Endothelial cell of umbilical vein (primary cell): ENCODE results near the gene KCNJ5. TPM values are rescaled to one million over a fixed set of nuclear protein-coding genes. Genes with fewer than 3 reads are reported as not detected.

Experiments
- BruUV-seq: library from RNA; stranded (reverse); fragments of 400-500 nt; replicated peaks from 2 replicates; lab custom pipeline; 2021; lab: Mats Ljungman, UMichigan
- CTCF ChIA-PET: fragments of 300-600, 350-600 bp; sonication (Branson Sonifier 250); formaldehyde crosslinking; loops from one replicate; lab custom pipeline; 2021; ENCODE audit warnings: antibody characterized with exemption, inconsistent platforms; lab: Charles Lee
- POLR2A ChIA-PET: fragments of 300-600, 350-600 bp; sonication (Branson Sonifier 250); formaldehyde crosslinking; loops from one replicate; lab custom pipeline; 2021; ENCODE audit warnings: antibody characterized with exemption, inconsistent platforms; lab: Charles Lee
- DNase-seq: peaks from one replicate; pipeline ENCODE4 v3.0.0-alpha.2; 2011; ENCODE audit warnings: low read depth, low spot score
- FAIRE-seq: peaks from 2 replicates; lab custom pipeline; 2011; peaks lifted over from hg19 to GRCh38; lab: Jason Lieb, UNC
- H2AFZ ChIP-seq: 2 replicates; pipeline ENCODE4 v1.6.0; 2012; ENCODE audit warnings: low read depth, low read length, control low read depth, inconsistent platforms
- H3K27ac ChIP-seq: 2 replicates; pipeline ENCODE4 v1.5.1; 2011; ENCODE audit warnings: low read depth, mild to moderate bottlenecking, control low read depth, low read length, moderate library complexity; ENCODE audit not compliant: insufficient read depth
- H3K27me3 ChIP-seq, 2 experiments: 2 replicates each; pipeline versions ENCODE4 v1.6.0 to v1.6.1; 2011; ENCODE audit warnings: low read length in 2 of 2, mixed read lengths in 1 of 2; ENCODE audit not compliant: control insufficient read depth in 2 of 2, insufficient read depth in 2 of 2
- H3K36me3 ChIP-seq, 2 experiments: 2 replicates in 1 of 2; 3 replicates in 1 of 2; pipeline ENCODE4 v1.5.1; 2011; ENCODE audit warnings: low read length in 2 of 2, mild to moderate bottlenecking in 1 of 2, moderate library complexity in 1 of 2; ENCODE audit not compliant: control insufficient read depth in 2 of 2, insufficient read depth in 2 of 2; ENCODE audit errors: extremely low read depth in 1 of 2
- H3K4me1 ChIP-seq: 3 replicates; pipeline ENCODE4 v1.5.1; 2011; ENCODE audit warnings: mild to moderate bottlenecking, low read length; ENCODE audit not compliant: control insufficient read depth, insufficient read depth; ENCODE audit errors: extremely low read depth
- H3K4me2 ChIP-seq: 2 replicates; pipeline ENCODE4 v1.6.1; 2011; ENCODE audit warnings: low read length, control low read depth, mixed read lengths; ENCODE audit not compliant: insufficient read depth
- H3K4me3 ChIP-seq, 3 experiments: fragments of 200-600 bp in 1 of 3; sonication (generic), shearing (Covaris generic) in 1 of 3; replicated peaks in 1 of 3; 2 replicates each; pipeline ENCODE4 v1.5.1; 2011 to 2016; ENCODE audit warnings: control low read depth in 3 of 3, low read length in 3 of 3, mild to moderate bottlenecking in 2 of 3, inconsistent platforms in 1 of 3, low read depth in 1 of 3, moderate library complexity in 1 of 3; ENCODE audit not compliant: insufficient read depth in 1 of 3
- H3K79me2 ChIP-seq: 2 replicates; pipeline ENCODE4 v1.6.0; 2012; ENCODE audit warnings: low read length, inconsistent platforms; ENCODE audit not compliant: control insufficient read depth, insufficient read depth
- H3K9ac ChIP-seq: replicated peaks from 2 replicates; pipeline ENCODE3; 2011; ENCODE audit warnings: low read length, control low read depth; ENCODE audit not compliant: insufficient read depth; ENCODE audit errors: extremely low read depth
- H3K9me1 ChIP-seq: replicated peaks from 3 replicates; pipeline ENCODE4 v1.6.0; 2011; ENCODE audit warnings: mild to moderate bottlenecking, low read length; ENCODE audit not compliant: control insufficient read depth, insufficient read depth; ENCODE audit errors: extremely low read depth
- H3K9me3 ChIP-seq: replicated peaks from 2 replicates; pipeline ENCODE4 v1.5.1; 2012; ENCODE audit warnings: low read length, inconsistent platforms; ENCODE audit not compliant: control insufficient read depth, insufficient read depth
- H4K20me1 ChIP-seq: replicated peaks from 2 replicates; pipeline ENCODE3; 2011; ENCODE audit warnings: mild to moderate bottlenecking, low read length; ENCODE audit not compliant: control insufficient read depth, insufficient read depth; ENCODE audit errors: extremely low read depth
- EZH2 ChIP-seq: IDR thresholded peaks from 2 replicates; pipeline ENCODE4 v1.6.1; 2012; ENCODE audit warnings: borderline replicate concordance, low read depth, mild to moderate bottlenecking, moderate library complexity, low read length, inconsistent platforms; ENCODE audit not compliant: severe bottlenecking
- FOS ChIP-seq: IDR thresholded peaks from 2 replicates; pipeline ENCODE4 v1.6.1; 2011; ENCODE audit warnings: mild to moderate bottlenecking, low read length, moderate library complexity, borderline replicate concordance; ENCODE audit not compliant: insufficient read depth
- GATA2 ChIP-seq: IDR thresholded peaks from 2 replicates; pipeline ENCODE4 v1.7.0; 2011; ENCODE audit warnings: low read depth, mild to moderate bottlenecking, moderate library complexity, mixed read lengths, low read length; ENCODE audit not compliant: insufficient read length, insufficient read depth
- JUN ChIP-seq: IDR thresholded peaks from 2 replicates; pipeline ENCODE4 v1.6.1; 2011; ENCODE audit warnings: borderline replicate concordance, low read depth; ENCODE audit not compliant: insufficient read length, insufficient read depth
- MYC ChIP-seq: IDR thresholded peaks from one replicate; pipeline ENCODE4 v1.6.1; 2011; ENCODE audit warnings: mild to moderate bottlenecking, low read depth, low read length
- POLR2A ChIP-seq: IDR thresholded peaks from 2 replicates; pipeline ENCODE4 v1.6.1; 2012; ENCODE audit warnings: low read depth, mild to moderate bottlenecking, control low read depth, low read length
- POLR2AphosphoS5 ChIP-seq: IDR thresholded peaks from 2 replicates; pipeline ENCODE4 v1.6.1; 2012; ENCODE audit warnings: low read depth, mild to moderate bottlenecking, control low read depth, low read length, moderate library complexity; ENCODE audit not compliant: insufficient read depth
- dilution Hi-C: fragments of 300-500 bp; cut with MboI; formaldehyde crosslinking; loops from one replicate; pipeline ENCODE4 v1.15.0; 2019; ENCODE audit warnings: low sequenced_read_pairs; ENCODE audit not compliant: extremely low pct_ligation_motif_present
- intact Hi-C: fragments of 100-400 bp; cut with micrococcal nuclease; formaldehyde crosslinking; loops from one replicate; pipeline ENCODE4 v1.10.0; 2022
- polyA plus RNA-seq, 4 experiments: library from polyadenylated mRNA; depleted of rRNA in 3 of 4; stranded (reverse) in 3 of 4; unstranded in 1 of 4; fragments of >200 nt; gene quantifications; 2 replicates each; pipeline versions ENCODE4 v1.2.1 to v1.2.3, GENCODE V29; 2011 to 2012; ENCODE audit warnings: missing spikeins in 1 of 4
- total RNA-seq: library from RNA; stranded (reverse); gene quantifications from 2 replicates; pipeline ENCODE4 v1.2.3, GENCODE V29; 2021
- TF ChIP-seq, protein P1 (sequence below): IDR thresholded peaks from 2 replicates; pipeline ENCODE4 v1.6.1; 2011; ENCODE audit not compliant: insufficient read depth, insufficient read length
- TF ChIP-seq, protein P2 (sequence below), 2 donors: IDR thresholded peaks; 1 replicate in 1 of 2; 2 replicates in 1 of 2; pipeline ENCODE4 v1.5.1; 2011; ENCODE audit warnings: low read length in 2 of 2, mild to moderate bottlenecking in 2 of 2, moderate library complexity in 2 of 2, control low read depth in 1 of 2, inconsistent platforms in 1 of 2, low read depth in 1 of 2; ENCODE audit not compliant: insufficient read depth in 1 of 2; ENCODE audit errors: extremely low read depth in 1 of 2

The KCNJ5 gene
- total and polyA plus RNA-seq, 2 donors (not counting 3 experiments of a cell fraction or from before 2014, with no cell fraction given) = 0.13 TPM; not detected in 1

DNA sequence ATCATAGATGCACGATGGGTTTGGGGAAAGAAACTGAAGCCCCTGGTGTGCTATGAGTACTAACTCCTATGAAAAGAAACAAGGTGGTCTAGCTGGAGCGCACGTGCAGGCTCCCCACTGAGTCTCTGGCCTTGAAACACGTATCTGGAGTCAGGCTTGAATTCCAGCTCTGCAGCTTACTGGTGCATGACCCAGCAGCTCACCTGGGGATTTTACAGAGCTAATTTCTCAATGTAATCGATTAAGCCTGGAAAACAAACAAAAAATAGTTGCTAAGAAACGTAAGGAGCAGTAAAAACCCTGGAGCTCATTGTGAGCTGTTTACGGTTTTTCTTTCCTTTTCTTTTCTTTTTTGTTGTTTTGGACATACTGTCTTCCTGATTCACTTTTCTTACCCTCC lies 36.3 kb upstream of the KCNJ5 start:
- BruUV-seq = no TSS peak
- Histone ChIP-seq H3K27me3 (no peaks in the 10 kb centered on the region), H3K79me2 (no peaks in the 10 kb centered on the region), H3K4me1 (no peaks in the 10 kb centered on the region), H4K20me1 (no peaks in the 10 kb centered on the region), H3K4me2 (no peak overlapping the region), H3K27ac (no peak overlapping the region), H3K36me3 (no peaks in the 10 kb centered on the region), H3K9me3 (no peaks in the 10 kb centered on the region), H3K9ac (no peak overlapping the region), H3K9me1 (no peaks in the 10 kb centered on the region), H2AFZ (no peak overlapping the region), H3K4me3 (no peak overlapping the region)
- DNase-seq (no peak), FAIRE-seq (no peak)
- TF ChIP-seq MYC (no peak), EZH2 (no peak), POLR2AphosphoS5 (no peak), FOS (no peak), POLR2A (no peak), JUN (no peak), GATA2 (no peak)
- TF ChIP-seq, protein P1, sequence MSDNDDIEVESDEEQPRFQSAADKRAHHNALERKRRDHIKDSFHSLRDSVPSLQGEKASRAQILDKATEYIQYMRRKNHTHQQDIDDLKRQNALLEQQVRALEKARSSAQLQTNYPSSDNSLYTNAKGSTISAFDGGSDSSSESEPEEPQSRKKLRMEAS = no peak
- TF ChIP-seq, protein P2, sequence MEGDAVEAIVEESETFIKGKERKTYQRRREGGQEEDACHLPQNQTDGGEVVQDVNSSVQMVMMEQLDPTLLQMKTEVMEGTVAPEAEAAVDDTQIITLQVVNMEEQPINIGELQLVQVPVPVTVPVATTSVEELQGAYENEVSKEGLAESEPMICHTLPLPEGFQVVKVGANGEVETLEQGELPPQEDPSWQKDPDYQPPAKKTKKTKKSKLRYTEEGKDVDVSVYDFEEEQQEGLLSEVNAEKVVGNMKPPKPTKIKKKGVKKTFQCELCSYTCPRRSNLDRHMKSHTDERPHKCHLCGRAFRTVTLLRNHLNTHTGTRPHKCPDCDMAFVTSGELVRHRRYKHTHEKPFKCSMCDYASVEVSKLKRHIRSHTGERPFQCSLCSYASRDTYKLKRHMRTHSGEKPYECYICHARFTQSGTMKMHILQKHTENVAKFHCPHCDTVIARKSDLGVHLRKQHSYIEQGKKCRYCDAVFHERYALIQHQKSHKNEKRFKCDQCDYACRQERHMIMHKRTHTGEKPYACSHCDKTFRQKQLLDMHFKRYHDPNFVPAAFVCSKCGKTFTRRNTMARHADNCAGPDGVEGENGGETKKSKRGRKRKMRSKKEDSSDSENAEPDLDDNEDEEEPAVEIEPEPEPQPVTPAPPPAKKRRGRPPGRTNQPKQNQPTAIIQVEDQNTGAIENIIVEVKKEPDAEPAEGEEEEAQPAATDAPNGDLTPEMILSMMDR (IDR thresholded peaks at IDR 0.05; ENCODE audit: extremely low read depth in 1 of 2, insufficient read depth in 1 of 2, low read depth in 1 of 2, low read length in 2 of 2) = no peak
- POLR2A ChIA-PET = no interaction called here
- CTCF ChIA-PET = interaction anchor here (1.0 to 1.7 kb wide), 2 partner anchors 11 to 101 kb away, joined by 4 to 5 read pairs; no protein-coding TSS in a partner anchor
- intact Hi-C loops = no loop called here
- dilution Hi-C loops = no loop called here
